Activated T-cell treated with anti-CD3 and anti-CD28 coated beads, Interleukin-2, amount 50 U/mL, for 24 hours (primary cell): ENCODE data around the gene ERP27.
A peak's percentile ranks its signal among the peaks of the same experiment; 100 is the strongest.

ENCODE experiments used
- DNase-seq: peaks from one replicate; pipeline ENCODE4 v3.0.0-alpha.2; 2020
- H3K27ac Mint-ChIP-seq: 2 replicates; pipeline ENCODE4 v1.8.0; 2020; ENCODE audit warnings: mild to moderate bottlenecking, mixed read lengths
- H3K27me3 Mint-ChIP-seq: 2 replicates; pipeline ENCODE4 v1.8.0; 2020; ENCODE audit warnings: mixed read lengths
- H3K36me3 Mint-ChIP-seq: 2 replicates; pipeline ENCODE4 v1.8.0; 2020; ENCODE audit warnings: low read depth, mixed read lengths
- H3K4me1 Mint-ChIP-seq: 2 replicates; pipeline ENCODE4 v1.8.0; 2020; ENCODE audit warnings: low read depth, mixed read lengths
- H3K4me3 Mint-ChIP-seq: 2 replicates; pipeline ENCODE4 v1.8.0; 2020; ENCODE audit warnings: mild to moderate bottlenecking, moderate library complexity, mixed read lengths
- H3K9me3 Mint-ChIP-seq: 2 replicates; pipeline ENCODE4 v1.8.0; 2020; ENCODE audit warnings: mixed read lengths

The ERP27 gene

DNA sequence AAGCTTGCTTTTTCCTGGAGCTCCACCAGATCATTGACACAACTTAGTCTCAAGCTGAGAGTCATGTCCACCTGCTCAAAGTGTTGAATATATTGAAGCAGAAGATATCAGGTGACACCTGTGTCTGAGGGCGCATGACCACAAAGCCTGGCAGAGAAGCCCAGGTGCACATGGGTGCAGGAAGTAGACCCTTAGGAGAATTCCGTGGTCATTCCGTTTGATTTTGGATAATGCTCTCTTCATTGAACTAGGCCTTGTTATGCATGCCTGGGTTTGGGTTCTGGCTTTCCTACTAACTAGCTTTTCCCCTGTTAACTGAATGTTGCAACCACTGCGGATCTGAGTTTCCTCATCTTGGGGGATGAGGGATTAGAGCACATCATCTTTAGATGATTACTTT, 15.9 kb upstream of the ERP27 start:
- Mint-ChIP-seq H3K36me3 (peaks cover 56% of the 10 kb centered on the region), H3K4me3 (peak overlapping the region; percentile 86), H3K9me3 (no peaks in the 10 kb centered on the region), H3K4me1 (peaks cover 88% of the 10 kb centered on the region), H3K27me3 (no peaks in the 10 kb centered on the region), H3K27ac (peak overlapping the region; percentile 95)
- DNase-seq: no peak

DNA sequence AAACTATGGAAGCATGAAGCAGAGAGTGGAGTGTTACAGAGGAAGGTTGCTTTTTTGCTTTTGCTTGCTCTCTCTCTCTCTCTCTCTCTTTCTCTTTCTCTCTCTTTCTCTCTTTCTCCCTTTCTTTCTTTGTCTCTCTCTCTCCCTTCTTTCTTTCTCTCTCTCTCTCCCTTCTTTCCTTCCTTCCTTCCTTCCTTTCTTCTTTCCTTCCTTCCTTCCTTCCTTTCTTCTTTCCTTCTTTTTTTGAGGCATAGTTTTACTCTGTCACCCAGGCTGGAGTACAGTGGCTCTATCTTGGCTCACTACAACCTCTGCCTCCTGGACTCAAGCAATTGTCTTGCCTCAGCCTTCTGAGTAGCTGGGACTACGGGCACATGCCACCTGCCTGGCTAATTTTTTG, 15.4 kb upstream of the ERP27 start:
- DNase-seq: no peak
- Mint-ChIP-seq H3K27me3 (no peaks in the 10 kb centered on the region), H3K36me3 (peaks cover 56% of the 10 kb centered on the region), H3K9me3 (no peaks in the 10 kb centered on the region), H3K4me1 (peaks cover 89% of the 10 kb centered on the region), H3K27ac (peak overlapping the region; percentile 95), H3K4me3 (peak overlapping the region; percentile 86)

DNA sequence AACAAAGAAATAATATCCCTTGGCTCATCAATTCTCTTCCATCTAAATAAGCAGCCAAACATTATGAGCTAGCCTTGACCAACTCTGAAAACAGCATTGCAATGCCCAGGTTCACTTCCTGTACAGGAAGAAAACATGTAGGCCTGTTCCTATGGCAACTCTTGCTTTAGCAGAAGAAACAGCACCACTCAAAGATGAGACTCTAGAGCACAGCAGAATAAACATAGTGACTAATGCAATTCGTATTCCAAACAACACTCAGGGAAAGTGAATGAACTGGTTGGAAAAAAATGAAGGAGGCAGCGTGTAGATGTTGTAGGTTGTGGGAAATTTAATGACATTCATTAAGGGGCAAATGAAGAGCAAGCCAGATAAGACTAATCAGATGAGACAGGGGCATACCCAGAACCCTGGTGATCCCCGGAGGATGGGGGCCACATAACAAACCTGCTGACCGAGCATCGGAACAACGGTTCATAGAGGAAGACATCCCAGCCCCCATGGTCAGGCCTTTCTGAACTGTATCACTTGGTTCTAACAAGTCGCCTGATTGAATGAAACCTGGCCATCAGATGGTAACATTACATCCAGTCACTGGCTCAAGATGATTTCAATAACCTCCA, 14.1 kb upstream of the ERP27 start:
- Mint-ChIP-seq H3K4me1 (peaks cover 89% of the 10 kb centered on the region), H3K27ac (peak overlapping the region; percentile 95), H3K27me3 (no peaks in the 10 kb centered on the region), H3K9me3 (no peaks in the 10 kb centered on the region), H3K36me3 (peaks cover 58% of the 10 kb centered on the region), H3K4me3 (peak overlapping the region; percentile 86)
- no peak for DNase-seq

DNA sequence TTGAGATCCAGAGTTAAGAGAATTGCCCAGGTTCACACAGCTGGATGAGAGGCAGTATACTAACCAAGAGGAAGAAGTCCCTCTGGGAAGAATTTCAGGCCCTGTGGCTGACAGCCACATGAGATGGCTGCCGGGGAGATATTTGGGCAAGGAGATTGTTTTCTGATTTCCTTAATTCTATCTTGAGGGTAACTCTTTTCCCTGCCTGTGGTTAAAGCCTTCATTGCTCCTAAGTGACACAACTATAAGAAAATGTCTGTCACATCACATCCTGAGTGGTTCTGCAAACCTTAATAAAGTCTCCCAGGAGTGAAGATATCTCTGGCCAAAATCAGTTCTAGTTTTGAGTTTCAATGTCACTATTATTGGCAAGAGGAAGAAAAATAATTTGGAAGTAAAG, 13.5 kb upstream of the ERP27 start:
- H3K36me3 Mint-ChIP-seq: peaks cover 60% of the 10 kb centered on the region
- no peaks in the 10 kb centered on the region for H3K9me3 Mint-ChIP-seq
- H3K27me3 Mint-ChIP-seq: no peaks in the 10 kb centered on the region
- H3K27ac Mint-ChIP-seq: peak overlapping the region; percentile 95
- no peak for DNase-seq
- H3K4me3 Mint-ChIP-seq: peak overlapping the region; percentile 86
- H3K4me1 Mint-ChIP-seq: peaks cover 89% of the 10 kb centered on the region

DNA sequence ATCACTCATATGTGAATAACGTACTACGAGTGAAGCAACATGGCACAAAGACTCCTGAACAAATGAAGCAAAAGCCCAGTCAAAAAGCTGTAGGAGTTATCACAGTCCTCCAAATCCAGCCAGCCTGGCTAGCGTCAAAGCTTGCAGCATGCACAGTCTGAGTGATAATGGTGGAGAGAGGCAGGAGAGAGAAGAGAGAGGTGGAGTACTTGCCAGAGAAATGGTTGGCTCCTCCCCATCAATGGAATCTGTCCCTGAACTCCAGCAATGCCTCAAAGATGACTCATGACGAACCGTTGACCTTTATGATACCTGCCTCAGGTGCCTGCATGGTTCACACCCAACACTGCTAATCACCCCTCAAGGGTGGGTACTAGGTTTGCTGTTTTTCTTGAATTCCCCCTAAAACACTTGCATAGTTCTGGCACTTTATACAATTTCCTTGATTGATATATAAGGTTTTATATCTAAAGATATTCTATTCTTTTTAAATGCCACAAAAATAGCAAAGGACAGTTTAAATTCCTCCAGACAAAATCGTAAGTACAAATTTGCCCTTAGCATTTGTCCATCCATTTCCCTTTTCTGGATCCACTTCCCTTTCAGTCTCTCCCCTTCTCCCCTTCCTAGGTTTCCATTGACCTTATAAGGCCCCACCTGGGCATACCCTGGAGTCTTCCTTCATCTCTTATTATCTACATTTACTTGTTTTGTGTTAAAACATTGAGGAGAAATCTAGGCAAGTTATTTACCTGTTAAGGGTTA, 12.8 kb upstream of the ERP27 start:
- peaks cover 89% of the 10 kb centered on the region for H3K4me1 Mint-ChIP-seq
- H3K27ac Mint-ChIP-seq: peak overlapping the region; percentile 95
- peak overlapping the region; percentile 86 for H3K4me3 Mint-ChIP-seq
- H3K36me3 Mint-ChIP-seq: peaks cover 65% of the 10 kb centered on the region
- DNase-seq: no peak
- no peaks in the 10 kb centered on the region for H3K27me3 Mint-ChIP-seq
- no peaks in the 10 kb centered on the region for H3K9me3 Mint-ChIP-seq

DNA sequence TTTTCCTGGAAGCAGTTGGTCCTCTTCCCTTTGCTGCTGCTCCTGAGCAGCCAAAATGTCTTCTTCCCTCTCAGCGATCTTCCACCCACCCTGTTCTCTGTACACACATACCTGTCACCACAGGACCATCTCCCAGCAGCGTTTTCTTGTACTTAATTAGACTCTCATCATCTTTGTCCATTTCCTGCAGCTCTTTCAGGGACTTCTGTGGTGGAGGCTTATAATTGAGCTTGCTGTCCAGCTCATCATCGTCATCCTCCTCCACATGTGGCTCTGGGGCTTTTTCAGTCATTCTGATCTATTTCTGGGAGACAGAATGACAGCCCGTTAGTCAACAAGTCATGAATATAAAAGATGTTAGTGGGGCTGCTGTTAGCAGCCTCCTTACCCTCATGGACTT, 12.1 kb upstream of the ERP27 start:
- no peak for DNase-seq
- H3K27ac Mint-ChIP-seq: peak overlapping the region; percentile 95
- peak overlapping the region; percentile 86 for H3K4me3 Mint-ChIP-seq
- no peaks in the 10 kb centered on the region for H3K9me3 Mint-ChIP-seq
- H3K36me3 Mint-ChIP-seq: peaks cover 72% of the 10 kb centered on the region
- no peaks in the 10 kb centered on the region for H3K27me3 Mint-ChIP-seq
- peaks cover 92% of the 10 kb centered on the region for H3K4me1 Mint-ChIP-seq

DNA sequence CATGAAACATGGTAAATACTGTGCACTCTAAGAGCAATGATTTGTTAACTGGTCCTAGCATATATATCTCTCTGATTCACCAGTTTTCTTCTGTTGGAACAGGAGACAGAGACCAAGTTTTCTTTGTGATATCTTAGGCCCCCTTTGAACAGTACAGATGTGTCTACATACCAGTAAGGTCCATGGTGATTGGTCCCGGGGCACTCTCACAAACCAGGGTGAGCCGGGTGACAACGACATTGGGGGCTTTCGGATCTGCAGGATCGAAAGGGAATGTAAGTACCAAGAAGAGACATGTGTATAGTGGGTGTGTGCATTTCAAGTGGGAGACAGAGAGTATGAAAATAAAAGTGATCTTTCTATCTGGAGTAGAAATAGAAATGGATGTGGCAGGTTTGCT, 11.3 kb upstream of the ERP27 start:
- Mint-ChIP-seq H3K4me1 (peaks cover 96% of the 10 kb centered on the region), H3K9me3 (no peaks in the 10 kb centered on the region), H3K4me3 (peak overlapping the region; percentile 86), H3K27me3 (no peaks in the 10 kb centered on the region), H3K27ac (peak overlapping the region; percentile 95), H3K36me3 (peaks cover 80% of the 10 kb centered on the region)
- no peak for DNase-seq

DNA sequence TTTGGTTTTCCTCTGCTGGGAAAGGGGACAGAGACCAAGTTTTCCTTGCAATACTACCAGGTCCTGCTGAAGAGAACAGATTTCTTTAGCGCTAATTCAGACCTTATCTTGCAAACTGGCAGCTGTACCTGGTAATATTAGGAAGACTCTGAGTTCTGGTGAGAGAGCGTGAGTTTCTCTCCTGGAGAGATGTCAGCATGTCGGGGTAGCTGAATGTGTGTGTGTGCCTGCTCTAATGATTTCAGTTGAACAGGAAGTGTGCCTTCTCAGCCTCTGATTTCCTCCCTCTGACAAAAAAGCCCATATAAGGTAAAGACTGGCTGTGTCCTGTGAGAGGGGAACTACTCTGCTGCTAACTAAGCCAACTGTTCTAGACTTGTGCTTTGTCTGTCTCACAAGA, 10.3 kb upstream of the ERP27 start:
- no peak for DNase-seq

DNA sequence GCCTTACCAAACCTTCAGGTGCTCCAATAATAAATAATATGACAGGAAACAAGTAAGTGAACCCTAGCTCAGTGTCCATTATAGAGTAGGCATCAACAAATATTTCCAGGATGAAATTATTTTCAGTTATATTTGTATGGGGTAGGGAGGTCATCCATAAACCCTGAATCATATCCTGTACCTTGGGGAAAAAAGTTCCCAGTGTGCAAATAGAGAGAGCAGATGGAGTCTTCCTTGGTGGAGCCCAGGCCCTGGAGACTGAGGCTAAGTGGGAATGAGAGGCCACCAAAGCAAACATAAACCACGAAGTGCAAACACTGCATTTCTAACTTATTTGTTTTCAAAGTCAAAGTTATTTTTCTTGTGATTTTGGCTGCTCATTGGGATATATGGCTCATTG, 8.5 kb upstream of the ERP27 start:
- peak overlapping the region; percentile 86 for H3K4me3 Mint-ChIP-seq
- peaks cover 76% of the 10 kb centered on the region for H3K4me1 Mint-ChIP-seq
- H3K9me3 Mint-ChIP-seq: no peaks in the 10 kb centered on the region
- H3K36me3 Mint-ChIP-seq: peaks cover 95% of the 10 kb centered on the region
- H3K27me3 Mint-ChIP-seq: no peaks in the 10 kb centered on the region
- peak overlapping the region; percentile 95 for H3K27ac Mint-ChIP-seq
- DNase-seq: no peak

More for the DNA sequence above, 10.3 kb upstream of the ERP27 start:
- Mint-ChIP-seq H3K4me1 (peaks cover 89% of the 10 kb centered on the region), H3K27me3 (no peaks in the 10 kb centered on the region), H3K27ac (peak overlapping the region; percentile 95), H3K36me3 (peaks cover 83% of the 10 kb centered on the region), H3K4me3 (peak overlapping the region; percentile 86), H3K9me3 (no peaks in the 10 kb centered on the region)

DNA sequence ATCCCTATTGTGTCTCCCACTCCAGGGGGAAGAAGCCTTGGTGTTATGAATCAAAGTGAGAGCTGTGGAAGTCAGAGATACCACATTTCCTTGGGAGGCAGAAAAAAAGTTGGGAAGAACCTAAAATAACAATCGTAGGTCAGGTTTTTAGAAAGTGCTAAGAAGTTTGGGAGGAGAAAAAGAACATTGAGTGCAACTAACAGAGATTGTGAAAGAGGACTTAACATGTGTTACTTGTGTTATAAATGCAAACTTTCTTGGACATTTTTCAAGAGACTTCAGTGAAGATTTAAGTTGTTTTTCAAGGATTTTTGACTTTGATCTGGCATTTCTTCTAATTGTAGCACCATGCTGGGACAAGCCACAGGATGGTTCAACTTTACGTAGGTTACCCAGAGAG, 7.8 kb upstream of the ERP27 start:
- no peak for DNase-seq
- peak overlapping the region; percentile 95 for H3K27ac Mint-ChIP-seq
- no peak overlapping the region for H3K4me3 Mint-ChIP-seq
- H3K9me3 Mint-ChIP-seq: no peaks in the 10 kb centered on the region
- peaks cover 69% of the 10 kb centered on the region for H3K4me1 Mint-ChIP-seq
- H3K27me3 Mint-ChIP-seq: no peaks in the 10 kb centered on the region
- H3K36me3 Mint-ChIP-seq: peaks cover 95% of the 10 kb centered on the region

DNA sequence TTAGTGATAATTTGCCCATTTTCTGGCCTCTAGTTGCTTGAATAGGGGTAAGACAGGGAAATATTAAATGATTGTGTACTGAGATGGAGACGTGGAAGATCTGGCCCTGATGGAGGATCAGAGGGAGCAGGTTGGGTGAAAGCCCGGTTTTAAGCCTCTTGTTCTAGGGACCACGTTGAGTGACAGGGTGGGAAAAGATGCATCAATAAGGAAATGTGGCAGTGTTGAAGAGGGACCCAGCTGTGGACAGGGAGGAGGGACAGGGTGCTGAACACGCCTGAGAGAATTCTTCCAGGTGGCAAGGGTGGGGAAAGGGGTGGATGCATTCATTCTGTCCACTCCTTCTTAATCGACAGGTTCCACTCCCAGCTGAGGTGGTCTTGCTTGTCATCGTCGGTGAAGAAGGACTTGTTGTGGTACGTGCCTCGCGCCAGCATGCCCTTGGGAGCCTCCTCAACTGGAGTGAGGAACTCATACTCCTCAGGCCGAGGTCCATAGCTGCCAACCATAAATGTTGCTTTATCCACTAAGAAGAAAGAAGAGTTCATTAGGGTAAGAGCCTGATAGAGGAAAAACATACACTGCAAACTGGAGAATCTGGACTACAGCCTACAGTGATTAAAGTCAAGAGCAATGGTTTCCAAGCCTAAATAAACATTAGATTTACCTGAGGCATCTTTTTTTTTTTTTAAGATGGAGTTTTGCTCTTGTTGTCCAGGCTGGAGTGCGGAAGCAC, 4.0 kb upstream of the ERP27 start:
- Mint-ChIP-seq H3K27ac (peak overlapping the region; percentile 63), H3K9me3 (no peaks in the 10 kb centered on the region), H3K4me3 (no peak overlapping the region), H3K4me1 (peaks cover 70% of the 10 kb centered on the region), H3K36me3 (peaks cover 93% of the 10 kb centered on the region), H3K27me3 (no peaks in the 10 kb centered on the region)
- DNase-seq: no peak

DNA sequence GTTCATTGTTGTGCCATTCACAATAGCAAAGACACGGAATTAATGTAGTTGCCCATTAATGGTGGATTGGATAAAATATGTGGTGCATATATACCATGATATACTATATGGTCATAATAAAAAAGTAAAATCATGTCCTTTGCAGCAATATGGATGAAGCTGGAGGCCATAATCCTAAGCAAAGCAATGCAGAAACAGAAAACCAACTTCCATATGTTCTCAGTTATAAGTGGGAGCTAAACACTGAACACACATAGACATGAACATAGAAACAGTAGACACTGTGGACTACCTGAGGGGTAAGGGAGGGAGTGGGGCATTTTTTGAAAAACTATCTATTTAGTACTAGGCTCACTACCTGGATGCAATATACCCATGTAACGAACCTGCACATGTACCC, 3.0 kb upstream of the ERP27 start:
- no peak overlapping the region for H3K4me3 Mint-ChIP-seq
- peaks cover 93% of the 10 kb centered on the region for H3K36me3 Mint-ChIP-seq
- H3K27me3 Mint-ChIP-seq: no peaks in the 10 kb centered on the region
- no peak overlapping the region for H3K27ac Mint-ChIP-seq
- no peaks in the 10 kb centered on the region for H3K9me3 Mint-ChIP-seq
- no peak for DNase-seq
- H3K4me1 Mint-ChIP-seq: peaks cover 70% of the 10 kb centered on the region

DNA sequence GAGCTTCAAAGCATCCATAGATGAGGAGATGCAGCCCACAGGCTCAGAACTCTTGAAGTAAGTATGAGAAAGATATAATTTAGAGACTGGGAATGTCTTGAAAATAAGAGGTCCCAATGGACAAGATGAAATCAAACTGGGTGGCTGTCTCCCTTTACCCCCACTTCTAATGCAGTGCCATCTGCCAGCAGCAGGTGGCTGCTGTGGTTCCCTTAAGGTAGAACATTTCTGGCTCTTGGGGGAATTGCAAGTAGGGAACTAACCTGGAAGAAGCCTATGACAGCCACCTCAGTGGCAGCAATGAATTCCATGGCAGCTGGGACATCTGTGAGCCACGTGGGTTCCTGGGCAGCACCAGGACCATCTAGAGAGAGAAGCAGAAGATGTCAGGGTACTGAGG, 648 bp downstream of the ERP27 start:
- Mint-ChIP-seq H3K4me3 (no peak overlapping the region), H3K27ac (peak overlapping the region; percentile 48), H3K4me1 (peaks cover 52% of the 10 kb centered on the region), H3K27me3 (no peaks in the 10 kb centered on the region), H3K36me3 (peaks cover 88% of the 10 kb centered on the region), H3K9me3 (no peaks in the 10 kb centered on the region)
- no peak for DNase-seq

DNA sequence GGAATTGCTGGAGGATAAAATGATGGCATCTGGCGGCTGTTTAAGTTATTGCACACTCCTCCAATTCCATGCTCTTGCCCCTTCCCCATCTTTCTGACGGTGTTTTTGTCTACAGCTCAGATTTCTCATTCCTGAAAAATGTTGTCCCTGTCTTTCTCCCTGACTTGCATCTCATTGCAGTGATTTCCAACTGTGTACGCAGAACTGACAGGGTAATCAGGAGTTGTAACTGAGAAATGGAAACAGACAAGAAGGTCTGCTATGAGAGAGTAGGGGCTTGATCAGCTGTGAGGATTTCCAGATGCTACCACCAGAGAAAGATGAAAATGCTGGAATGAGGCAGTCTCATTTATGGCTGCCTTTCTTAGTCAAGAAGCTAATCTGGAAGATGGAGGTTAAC, 1.3 kb downstream of the ERP27 start:
- peaks cover 88% of the 10 kb centered on the region for H3K36me3 Mint-ChIP-seq
- no peak for DNase-seq
- H3K27me3 Mint-ChIP-seq: no peaks in the 10 kb centered on the region
- no peaks in the 10 kb centered on the region for H3K9me3 Mint-ChIP-seq
- H3K27ac Mint-ChIP-seq: no peak overlapping the region
- H3K4me1 Mint-ChIP-seq: peaks cover 50% of the 10 kb centered on the region
- H3K4me3 Mint-ChIP-seq: no peak overlapping the region
